Measurements from ENCODE around the gene NUP50.
"Not testable (repeated sequence)": the region's sequence is repeated elsewhere in the genome, so short reads cannot be mapped to it uniquely, and the experiment has no call there.

NUP50 gene

DNA sequence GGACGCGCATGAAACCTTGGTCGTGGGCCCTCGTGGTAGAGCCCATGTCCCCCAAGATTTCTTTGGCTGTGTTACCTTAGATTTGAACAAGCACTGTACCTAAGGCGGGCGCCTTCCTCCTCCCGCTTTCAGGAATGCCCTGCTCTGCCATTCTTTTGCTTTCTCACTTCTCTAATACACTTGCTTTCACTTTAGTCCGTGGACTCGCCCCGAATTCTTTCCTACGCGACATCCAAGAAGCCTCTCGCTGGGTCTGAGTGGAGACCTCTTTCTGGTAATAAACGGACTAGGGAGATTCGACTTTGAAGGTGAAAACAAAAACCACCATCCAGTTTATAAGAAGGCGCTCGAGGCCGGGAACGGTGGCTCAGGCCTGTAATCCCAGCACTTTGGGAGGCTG, 1.2 kb upstream of the NUP50 start:
- no peak for DNase-seq (ENCODE audit: low spot score)

DNA sequence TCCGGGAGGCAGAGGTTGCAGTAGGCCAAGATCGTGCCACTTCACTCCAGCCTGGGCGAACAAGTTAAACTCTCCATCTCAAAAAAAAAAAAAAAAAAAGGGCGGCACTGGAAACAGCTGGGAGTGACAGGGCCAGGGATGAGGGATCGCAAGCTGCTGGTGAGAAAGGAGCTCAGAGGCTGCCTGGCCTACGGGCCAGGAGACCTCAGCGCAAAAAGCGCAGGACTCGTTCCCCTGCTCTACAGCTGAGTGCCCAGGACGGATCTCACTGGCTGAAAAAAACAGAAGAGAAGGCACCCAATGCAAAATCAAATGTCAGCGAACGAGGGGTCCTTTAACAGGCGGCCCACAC, 650 bp upstream of the NUP50 start:
- no peak for DNase-seq (ENCODE audit: low spot score)

DNA sequence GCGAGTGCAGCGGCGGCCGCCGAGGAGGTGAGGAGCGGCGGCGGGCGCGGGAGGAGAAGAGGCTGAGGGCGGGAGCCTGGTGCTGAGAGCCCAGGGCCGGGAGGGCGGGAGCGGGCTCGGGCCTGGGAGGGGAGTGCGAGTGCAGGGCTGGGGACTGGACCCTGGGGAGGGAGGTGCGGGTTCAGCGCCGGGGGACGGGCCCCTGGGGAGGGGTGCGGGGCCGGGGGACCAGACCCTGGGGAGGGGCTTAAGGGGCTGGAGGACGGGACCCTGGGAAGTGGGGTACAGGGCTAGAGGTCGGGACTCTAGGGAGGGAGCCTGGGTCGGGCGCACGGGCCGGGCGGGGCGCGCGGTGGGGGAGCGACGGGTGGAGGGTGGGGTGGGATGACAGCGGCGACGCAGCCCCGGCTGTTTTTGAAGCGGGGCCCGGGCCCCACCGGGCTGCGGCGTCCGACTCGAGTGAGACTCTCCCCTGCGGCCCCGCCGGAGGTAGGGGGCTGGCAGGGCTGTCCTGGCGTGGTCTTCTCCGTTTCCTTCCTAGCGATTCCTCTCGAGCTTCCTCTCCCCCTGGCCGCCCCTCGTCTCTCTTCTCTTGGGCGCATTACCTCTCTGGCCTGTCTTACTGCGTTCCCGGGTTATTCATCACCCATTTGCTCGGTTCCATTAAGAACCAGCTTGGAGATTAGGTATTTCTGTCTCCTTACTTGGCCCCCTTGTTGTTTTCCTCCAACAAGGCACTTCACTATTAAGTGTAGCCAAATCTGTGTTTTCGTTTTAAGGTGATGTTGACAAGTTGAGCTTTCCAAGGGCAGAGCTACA, 754 bp downstream of the NUP50 start:
- peak; percentile 34 for DNase-seq (ENCODE audit: low spot score)

DNA sequence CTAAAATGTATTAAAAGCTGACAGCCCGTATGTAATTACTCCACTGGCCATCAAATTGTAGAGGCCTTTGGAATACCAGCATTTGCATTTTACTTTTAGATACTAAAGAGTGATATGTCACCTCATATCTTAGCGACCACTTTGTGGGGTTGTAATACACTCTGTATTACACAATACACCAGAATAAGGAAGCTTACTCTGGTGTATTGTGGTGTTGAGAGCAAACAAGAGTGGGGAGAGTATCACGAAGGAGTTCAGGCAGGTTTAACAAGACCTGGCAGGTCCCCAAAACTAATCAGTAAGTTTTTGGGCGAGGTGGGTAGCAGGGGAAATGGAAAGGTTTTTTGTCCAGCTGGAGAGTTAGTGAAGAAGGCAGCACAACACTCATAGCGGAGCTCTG, 3.2 kb downstream of the NUP50 start:
- no peak for DNase-seq (ENCODE audit: low spot score)

DNA sequence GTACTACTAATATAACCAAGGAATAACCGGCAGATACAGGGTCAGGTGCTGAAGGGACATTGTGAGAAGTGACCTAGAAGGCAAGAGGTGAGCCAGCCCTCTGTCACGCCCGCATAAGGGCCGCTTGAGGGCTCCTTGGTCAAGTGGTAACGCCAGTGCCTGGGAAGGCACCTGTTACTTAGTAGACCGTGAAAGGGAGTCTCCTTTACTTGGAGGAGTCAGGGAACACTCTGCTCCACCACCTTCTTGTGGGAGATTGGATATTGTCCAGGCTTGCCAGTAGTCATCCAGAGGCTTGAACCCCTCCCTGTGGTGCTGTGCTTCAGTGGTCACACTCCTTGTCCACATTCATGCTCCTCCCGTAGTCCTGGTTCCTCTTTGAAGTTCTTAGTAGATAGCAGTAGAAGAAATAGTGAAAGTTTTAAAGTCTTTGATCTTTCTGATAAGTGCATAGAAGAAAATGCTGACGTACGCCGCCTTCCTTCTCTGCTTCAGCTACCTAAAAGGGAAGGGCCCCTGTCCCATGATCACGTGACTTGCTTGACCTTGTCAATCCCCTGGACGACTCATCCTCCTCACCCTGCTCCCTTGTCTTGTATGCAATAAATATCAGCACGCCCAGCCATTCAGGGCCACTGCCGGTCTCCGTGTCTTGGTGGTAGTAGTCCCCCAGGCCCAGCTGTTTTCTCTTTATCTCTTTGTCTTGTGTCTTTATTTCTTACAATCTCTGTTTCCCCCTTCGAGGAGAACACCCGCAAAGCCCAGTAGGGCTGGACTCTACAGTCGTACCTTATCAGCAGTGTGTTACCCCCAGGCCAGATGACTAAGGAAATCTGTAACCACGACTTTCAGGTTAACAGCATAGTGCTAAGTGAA, 6.1 kb downstream of the NUP50 start:
- DNase-seq (ENCODE audit: low spot score): no peak

DNA sequence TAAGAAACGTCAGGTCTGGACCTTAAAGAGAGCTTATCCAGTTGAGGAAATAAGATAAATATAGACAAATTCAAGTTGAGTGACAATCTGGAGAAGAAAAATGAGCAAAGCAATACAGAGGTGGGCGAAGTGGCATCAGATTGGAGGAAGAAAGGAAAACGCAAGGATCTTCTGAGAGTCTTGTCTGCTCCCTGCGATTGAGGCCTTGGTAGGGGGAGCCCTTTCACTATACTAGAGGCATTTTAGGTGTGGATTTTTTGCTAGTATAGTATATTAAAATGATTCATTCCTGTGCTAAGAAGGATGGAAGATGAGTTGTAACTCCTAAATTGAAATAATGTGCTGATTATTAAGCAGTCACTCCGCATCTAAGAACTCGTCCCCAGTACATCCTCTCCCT, 8.1 kb downstream of the NUP50 start:
- no peak for DNase-seq (ENCODE audit: low spot score)

DNA sequence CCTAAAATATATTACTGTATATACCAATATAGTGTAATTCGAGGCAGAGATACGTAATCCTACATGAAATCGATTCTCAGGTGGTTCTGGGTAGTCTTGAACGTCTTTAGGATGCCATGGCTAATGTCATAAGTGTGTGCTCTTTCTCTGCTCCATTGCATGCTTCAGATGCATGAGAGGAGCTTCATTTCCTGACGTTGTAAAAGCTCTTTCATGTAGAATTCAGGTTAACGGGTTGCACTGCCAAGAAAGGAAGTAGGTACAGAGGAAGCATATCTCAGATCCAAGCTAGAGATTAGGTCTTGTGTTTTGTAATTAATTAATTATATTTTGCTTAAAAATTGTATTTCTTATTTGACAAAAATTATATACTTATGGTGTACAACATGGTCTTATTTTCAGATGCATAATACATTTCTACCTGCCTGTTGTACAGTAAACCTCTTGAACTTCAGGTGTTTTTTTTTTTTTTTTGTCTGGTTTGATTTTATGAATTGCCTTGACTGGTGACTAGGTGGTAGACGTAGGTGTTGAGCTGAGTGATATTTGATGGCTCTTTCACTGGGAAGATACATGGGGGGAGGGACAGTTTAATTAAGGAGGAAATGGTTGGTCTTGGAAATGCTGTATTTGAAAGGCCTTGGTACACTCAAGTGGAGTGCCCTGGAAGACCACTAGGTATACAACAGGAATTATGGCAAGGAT, 9.3 kb downstream of the NUP50 start:
- DNase-seq (ENCODE audit: low spot score): no peak

DNA sequence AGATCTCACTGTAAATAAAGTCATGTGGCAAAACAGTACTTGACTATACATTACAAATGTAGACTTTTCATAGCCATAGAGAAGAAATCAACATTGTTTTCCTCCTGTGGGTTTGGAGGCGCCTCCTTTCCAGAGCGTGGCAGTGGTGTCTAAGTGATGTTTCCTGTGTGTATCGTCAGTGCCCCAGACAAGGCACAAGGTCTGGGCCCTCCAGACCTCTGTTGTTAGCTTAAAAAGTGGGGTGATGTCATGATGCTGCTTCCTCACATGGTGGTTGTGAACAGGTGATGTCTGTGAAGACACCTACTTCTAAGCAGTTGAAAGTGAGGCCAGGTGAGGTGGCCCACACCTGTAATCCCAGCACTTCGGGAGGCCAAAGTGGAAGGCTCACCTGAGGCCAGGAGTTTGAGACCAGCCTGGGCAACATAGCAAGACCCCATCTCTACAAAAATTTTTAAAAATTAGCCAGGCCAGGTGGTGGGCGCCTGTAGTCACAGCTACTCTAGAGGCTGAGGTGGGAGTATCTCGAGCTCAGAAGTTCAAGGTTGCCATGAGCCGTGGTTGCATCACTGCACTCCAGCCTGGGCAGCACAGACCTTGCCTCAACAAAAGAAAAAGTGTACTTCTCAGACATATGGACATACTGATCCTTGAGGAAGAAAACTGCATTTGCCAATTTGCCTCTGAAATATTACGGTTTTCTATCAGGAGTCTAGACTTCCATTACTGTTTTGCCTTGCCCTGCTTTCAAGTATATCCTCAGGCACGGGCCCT, 15.7 kb downstream of the NUP50 start:
- DNase-seq (ENCODE audit: low spot score): no peak

DNA sequence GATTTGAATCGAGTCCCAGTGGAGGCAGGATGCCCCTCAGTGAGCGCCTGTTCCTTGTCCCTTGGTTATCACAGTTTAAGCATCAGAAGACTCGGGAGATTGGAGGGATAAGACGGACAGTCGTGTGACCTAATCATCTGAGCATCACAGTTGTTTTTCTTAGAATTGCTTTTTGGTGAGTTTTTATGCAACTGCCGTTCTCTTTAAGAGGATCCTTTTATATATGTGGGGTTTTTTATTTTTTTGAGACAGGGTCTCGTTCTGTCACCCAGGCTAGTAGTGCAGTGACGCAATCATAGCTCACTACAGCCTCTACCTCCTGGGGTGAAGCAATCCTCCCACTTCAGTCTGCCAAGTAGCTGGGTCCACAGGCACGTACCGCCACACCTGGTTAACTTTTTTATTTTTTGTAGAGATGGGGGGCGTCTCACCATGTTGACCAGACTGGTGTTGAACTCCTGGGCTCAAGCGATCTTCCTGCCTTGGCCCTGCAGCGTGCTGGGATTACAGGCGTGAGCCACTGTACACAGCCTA, 16.5 kb downstream of the NUP50 start:
- DNase-seq (ENCODE audit: low spot score): no peak

DNA sequence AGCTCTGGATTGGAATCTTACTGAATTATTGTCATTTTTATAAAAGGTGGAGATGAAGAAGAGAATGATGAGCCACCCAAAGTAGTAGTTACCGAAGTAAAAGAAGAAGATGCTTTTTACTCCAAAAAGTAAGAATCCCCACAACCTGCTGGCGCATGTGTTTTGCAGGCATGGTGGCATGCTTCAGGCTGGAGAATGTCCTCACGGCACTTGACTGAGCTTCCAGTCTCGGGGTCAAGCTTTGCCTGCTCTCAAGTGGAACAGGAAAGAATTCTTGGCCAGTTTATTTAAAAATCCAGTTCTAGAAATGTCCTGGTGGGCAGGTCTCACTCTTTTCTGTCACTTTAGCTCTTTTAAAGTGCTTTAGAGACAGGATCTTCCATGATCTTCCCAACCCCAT, 17.5 kb downstream of the NUP50 start:
- no peak for DNase-seq (ENCODE audit: low spot score)

DNA sequence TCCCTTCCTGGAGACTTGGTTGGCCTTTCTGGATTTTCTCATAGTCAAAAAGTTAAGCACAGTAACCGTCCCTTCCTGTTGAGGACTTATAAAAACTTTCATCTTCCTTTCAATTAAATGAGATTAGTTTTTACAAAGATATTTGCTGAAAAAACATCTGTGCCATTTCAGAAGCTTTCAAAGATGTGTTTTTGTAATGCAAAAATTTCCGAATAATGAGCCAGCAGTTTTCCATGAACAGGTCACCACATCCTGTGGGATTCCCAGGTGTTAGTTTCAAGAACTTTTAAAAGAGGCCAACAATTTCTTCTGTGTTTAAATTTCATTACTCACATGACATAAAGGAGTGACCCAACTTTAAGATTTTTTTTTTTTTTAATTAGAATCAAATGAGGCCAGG, 18.0 kb downstream of the NUP50 start:
- DNase-seq (ENCODE audit: low spot score): no peak

DNA sequence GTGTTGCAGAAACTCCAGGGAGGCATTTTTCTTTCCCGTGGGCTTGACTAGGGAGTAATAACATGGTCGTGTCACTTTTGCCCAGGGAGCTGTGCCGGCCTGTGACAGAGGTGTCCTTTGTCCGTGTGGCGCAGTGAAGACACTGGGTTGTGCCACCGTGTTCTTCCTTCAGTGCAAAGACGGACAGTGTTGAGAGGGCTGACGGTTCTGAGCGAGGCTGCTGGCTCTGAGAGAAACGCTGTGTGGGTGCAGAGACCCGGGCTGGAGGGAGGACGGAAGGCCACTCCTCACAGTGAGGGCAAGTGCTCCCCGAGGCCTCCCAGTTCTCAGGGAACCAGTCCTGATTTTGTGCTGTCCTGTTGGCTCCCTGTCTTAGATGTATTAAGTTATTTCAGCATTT, 20.2 kb downstream of the NUP50 start:
- no peak for DNase-seq (ENCODE audit: low spot score)

DNA sequence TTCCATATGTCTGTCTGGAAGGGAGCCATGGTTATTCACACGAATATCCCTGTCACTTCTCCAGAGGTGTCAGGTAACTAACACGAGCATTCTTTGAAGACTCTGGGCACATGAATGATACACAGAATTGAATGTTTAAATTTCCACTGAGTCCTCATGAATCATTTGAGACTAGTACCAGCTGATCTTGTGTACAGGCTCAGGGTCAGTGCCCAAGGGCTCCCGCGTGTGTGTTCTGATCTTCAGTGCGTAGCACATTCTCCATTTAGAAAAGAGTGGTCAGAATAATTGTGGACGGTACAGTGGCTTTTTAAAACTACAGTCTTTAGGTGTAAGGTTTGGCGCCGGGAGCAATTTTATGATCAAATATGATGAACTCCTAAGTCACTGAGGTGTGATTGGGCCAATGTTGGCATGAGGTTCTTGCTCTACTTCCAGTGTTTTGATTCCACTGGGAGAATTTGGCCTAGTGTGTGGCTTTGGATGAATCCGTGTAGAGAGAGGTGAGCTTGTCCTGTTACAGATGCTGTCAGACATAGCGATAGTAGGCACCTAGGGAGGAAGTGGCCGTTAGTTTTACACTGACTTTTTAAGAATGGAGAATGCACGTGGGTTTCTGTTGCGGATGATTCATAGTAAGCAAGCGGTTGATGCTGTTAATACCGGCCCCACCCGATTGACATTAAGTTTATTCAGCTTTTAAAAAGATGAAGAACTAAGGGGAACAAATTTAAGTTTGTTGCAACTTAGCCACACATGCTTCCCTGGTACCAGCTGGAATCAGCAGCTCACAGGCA, 22.2 kb downstream of the NUP50 start:
- DNase-seq (ENCODE audit: low spot score): no peak

DNA sequence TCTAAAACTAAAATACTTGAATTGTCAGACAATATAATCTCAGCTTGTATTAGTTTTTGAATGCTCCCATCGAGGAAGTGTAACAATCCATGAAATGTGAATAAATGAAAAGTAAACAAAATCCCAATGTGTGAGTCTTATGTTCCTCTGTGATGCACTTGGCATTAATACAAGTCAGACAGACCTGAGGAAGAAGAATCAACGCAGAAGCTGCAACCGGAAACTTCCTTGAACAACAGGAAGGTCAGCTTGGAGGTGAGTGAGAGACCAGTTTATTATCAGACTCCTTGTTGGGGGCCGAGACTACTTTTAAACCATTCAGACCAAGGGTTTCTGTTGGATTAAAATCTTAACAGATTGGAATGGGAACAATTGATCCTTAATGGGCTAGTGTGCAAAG, 24.2 kb downstream of the NUP50 start:
- DNase-seq (ENCODE audit: low spot score): no peak

DNA sequence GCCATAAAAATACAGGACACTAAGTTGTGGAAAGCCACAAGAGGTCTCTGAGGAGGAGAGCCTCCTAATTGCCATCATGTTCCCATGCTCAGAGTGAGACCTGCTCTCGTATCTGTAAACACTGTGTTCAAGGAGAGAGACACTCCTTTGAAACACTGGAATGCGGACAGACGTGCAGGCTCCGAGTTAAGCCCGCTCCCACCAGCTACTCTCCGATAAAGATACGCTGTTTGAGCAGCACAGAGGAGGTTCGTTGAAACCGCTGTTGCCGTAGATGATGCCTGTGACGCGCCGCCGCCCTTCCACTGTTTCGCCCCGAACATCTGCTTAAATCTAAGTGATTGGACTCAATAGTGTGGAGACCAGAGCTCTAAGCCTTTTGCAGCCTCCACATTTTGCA, 25.1 kb downstream of the NUP50 start:
- DNase-seq (ENCODE audit: low spot score): no peak

DNA sequence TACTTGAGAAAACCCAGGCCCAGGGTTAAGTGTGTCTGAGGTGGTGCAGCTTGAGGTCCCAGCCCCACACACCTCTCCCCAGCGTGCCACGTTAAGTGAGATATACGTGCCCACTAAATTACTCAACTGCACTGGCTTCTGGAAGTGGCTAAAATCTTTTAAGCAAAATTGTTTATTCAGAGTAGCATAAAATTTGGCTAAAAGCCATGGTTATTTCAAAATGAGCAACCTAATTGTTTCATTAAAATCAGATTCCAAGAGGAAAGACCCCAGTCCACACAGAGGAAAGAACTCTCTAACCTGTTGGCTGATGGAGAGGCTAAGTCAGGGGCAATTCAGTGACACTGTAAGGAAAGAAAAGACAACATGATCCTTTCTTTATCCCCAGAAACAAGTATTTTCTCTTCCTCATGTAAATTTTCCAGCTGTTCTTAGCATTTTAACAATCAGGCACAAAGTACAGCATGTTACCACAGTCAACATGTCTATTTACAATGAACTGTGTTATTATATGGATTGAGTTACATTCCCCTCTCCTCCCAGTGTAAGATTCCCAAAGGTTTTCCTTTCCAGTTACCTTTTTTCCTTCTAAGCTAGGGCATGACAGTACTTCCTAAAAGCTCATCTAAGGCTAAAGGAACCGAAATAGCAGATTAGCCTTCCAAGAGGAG, 26.6 kb downstream of the NUP50 start:
- no peak for DNase-seq (ENCODE audit: low spot score)

DNA sequence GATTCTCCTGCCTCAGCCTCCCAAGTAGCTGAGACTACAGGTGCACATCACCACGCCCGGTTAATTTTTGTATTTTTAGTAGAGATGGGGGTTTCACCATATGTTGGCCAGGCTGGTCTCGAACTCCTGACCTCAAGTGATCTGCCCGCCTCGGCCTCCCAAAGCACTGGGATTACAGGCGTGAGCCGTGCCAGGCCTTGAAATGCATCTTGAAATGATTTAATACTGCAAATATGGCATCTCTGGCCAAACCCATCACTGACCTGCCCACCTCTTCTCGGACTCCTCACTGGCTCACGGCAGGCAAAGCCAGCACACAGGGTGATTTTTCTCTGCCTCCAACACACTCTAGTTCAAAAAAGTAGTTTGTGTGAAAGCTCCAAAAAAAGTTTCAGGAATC, 28.0 kb downstream of the NUP50 start:
- DNase-seq (ENCODE audit: low spot score): not testable (repeated sequence)

DNA sequence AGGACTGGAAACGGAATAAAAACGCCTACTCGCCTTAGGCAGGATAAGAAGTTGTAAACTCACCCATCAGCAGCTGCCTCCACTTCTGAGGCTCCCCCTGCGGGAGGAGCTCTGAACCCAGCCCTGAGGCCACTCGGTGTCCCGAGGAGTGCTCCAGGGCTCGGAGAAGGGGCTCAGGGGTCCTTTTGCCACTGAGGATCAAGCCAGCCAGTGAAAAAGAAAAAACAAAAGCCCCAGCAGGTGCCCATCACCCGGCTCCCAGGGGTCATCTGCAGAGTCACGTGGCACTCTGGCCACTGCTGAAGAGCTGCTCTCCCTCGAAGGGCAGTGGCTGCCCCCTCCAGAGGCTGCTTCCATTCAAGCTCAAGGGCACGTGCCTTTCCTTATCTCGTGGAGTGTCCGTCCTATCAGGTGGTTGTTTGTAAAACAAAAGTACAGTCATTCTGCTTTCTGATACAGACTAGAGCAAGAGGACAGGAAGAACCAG, 29.0 kb downstream of the NUP50 start:
- DNase-seq (ENCODE audit: low spot score): no peak

DNA sequence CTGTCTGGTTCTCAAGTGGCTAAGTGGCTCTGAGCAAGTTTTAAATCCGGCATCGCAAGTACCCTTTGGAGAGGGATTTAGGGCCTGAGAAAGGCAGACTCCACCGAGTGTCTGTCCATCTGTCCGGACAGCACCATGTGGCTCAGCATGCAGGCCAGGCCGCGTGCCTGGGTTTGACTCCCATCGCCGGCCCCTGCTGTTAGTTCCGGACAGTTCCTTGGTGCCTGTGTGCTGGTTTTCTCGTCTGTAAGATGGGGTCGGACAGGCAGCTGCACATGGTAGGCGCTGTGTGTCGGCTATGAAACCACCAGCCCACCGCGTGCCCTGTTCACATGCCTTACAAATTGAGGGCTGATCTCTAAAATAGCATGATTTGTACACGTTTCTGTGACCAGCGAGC, 31.0 kb downstream of the NUP50 start:
- DNase-seq (ENCODE audit: low spot score): no peak

DNA sequence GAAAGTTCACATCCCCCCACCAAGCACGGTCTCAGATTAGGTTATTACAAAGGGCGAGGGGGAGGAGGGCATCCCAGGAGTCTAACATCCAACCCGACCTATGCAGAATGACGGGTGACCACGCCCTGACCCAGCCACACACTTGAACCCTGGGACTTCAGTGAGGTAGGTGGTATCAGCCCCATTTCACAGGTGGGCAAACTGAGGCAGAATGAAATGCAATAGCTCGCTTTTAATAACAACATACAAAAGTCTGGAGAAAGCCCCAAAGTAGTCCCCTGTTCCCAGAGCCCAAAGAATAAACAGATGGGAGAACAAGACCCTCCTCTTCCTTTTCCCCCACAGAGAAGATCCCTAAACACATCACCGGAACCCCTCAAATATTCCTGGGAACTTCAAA, 31.9 kb downstream of the NUP50 start:
- no peak for DNase-seq (ENCODE audit: low spot score)

Measured in HuH-7.5 (cell line).